Measurements from ENCODE around the gene A4GALT. TPM values are rescaled to one million over a fixed set of nuclear protein-coding genes. Genes with fewer than 3 reads are reported as not detected.

The A4GALT gene
- total RNA-seq, 2 experiments from 2014 or later = not detected

DNA sequence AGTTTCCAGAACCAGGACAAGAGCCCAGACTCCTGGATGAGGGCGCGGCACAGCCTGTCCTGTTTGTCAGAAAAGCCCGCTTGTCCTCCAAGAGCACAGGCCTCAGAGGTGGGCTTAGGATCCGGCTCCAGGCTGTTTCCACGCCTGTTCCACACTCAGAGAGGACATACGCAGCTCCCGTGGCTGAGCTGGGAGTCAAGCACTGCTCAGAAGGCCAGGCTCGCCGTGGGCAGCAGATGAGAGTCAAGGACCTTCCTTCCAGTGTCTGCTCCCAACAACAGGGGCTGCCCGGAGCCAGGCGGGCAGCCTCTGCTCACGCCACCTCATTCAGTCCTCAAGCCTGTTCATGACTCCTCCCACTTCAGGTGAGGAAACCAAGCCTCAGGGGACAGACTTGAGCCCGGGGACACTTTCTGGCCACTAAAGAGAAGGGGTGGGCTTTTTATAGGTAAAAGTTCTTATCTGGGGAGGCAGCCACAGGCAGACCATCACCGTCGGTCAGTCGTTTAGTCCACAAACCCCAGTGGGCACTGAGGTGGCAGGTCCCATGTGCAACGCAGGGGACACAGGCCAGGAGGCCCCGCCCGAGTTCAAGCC, 75.2 kb downstream of the A4GALT start:
- ChIA-PET CTCF (no interaction called here), POLR2A (interaction anchor here (0.6 to 0.7 kb wide), 2 partner anchors 12 to 30 kb away, joined by 3 to 4 read pairs; partner anchors contain the start of gene POLDIP3)
- no peaks in the 10 kb centered on the region for H3K27me3 ChIP-seq (ENCODE audit: control insufficient read depth in 1 of 2, insufficient read depth in 2 of 2, low read length in 2 of 2)
- peaks cover 10% of the 10 kb centered on the region for H3K36me3 Mint-ChIP-seq (ENCODE audit: low read depth)
- no peak overlapping the region for H3K4me3 ChIP-seq (ENCODE audit: low read length)
- no peak for ATAC-seq (ENCODE audit: poor library complexity)
- intact Hi-C loops (cut with DNase I, micrococcal nuclease) = no loop called here
- no peak overlapping the region for H3K27ac Mint-ChIP-seq
- peak overlapping the region; percentile 62 for H3K4me3 Mint-ChIP-seq
- H3K4me1 Mint-ChIP-seq (ENCODE audit: low read depth) = peaks cover 37% of the 10 kb centered on the region
- no peak overlapping the region for H3K27ac ChIP-seq (ENCODE audit: low read depth in 1 of 2, low read length in 2 of 2)
- TF ChIP-seq, protein P1, sequence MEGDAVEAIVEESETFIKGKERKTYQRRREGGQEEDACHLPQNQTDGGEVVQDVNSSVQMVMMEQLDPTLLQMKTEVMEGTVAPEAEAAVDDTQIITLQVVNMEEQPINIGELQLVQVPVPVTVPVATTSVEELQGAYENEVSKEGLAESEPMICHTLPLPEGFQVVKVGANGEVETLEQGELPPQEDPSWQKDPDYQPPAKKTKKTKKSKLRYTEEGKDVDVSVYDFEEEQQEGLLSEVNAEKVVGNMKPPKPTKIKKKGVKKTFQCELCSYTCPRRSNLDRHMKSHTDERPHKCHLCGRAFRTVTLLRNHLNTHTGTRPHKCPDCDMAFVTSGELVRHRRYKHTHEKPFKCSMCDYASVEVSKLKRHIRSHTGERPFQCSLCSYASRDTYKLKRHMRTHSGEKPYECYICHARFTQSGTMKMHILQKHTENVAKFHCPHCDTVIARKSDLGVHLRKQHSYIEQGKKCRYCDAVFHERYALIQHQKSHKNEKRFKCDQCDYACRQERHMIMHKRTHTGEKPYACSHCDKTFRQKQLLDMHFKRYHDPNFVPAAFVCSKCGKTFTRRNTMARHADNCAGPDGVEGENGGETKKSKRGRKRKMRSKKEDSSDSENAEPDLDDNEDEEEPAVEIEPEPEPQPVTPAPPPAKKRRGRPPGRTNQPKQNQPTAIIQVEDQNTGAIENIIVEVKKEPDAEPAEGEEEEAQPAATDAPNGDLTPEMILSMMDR (IDR thresholded peaks at IDR 0.05) = no peak
- H3K27me3 Mint-ChIP-seq = no peaks in the 10 kb centered on the region
- H3K4me1 ChIP-seq (ENCODE audit: insufficient read depth, low read length) = peaks cover 59% of the 10 kb centered on the region
- no peaks in the 10 kb centered on the region for H3K9me3 Mint-ChIP-seq
- peaks cover 3% of the 10 kb centered on the region for H3K36me3 ChIP-seq (ENCODE audit: insufficient read depth, low read length)
- peak in 1 of 14 experiments; percentile 17 for DNase-seq
- no peaks in the 10 kb centered on the region for H3K9me3 ChIP-seq (ENCODE audit: control insufficient read depth in 1 of 2, insufficient read depth in 1 of 2, low read length in 2 of 2)

DNA sequence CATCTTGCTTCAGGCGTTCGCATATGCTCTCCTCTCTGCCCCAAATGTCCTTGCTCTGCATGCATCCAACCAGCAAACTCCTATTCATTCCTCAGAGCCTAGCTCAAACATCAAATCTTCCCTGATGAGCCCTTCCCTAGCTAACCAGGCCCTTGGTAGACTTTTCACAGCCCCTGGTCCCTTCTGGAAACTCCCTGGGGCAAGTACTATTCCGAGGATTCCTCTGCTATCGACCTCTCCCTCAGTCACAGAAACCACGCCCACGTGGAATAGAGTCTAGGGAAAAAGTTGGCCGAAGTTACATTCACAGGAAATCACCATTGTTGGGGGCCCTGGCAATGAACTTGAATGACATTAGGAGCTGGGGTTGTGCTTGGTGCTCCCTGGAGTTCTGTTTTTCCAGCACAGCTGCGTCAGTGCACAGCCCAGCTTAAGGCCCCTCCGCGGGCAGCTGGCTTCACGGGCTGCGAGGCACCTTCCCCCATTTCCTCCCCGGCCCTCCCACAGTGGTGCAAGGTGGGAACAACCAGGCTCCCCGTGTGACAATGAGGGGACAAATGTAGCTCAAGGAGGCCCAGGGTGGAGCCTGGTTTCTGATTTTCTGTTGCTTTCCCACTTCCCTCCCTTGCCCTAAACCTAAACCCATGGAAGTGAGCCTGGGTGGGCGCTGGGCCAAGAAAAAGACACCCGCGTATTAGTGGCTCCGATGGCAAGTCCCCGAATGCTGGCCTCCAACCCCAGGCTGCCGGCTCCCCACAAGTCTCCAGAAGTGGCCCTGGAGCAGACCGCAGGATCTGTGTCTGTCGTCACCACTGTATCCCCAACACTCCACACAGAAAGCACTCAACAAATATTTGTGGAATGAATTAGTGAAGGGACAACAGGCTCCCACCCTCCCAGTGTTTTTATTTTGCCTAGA, 76.0 kb downstream of the A4GALT start:
- Histone ChIP-seq H3K4me1 (ENCODE audit: insufficient read depth, low read length) (peaks cover 55% of the 10 kb centered on the region), H3K4me3 (ENCODE audit: low read length) (no peak overlapping the region), H3K27ac (ENCODE audit: low read depth in 1 of 2, low read length in 2 of 2) (no peak overlapping the region), H3K36me3 (ENCODE audit: insufficient read depth, low read length) (peaks cover 3% of the 10 kb centered on the region), H3K9me3 (ENCODE audit: control insufficient read depth in 1 of 2, insufficient read depth in 1 of 2, low read length in 2 of 2) (no peaks in the 10 kb centered on the region), H3K27me3 (ENCODE audit: control insufficient read depth in 1 of 2, insufficient read depth in 2 of 2, low read length in 2 of 2) (no peaks in the 10 kb centered on the region)
- TF ChIP-seq, protein P1 (IDR thresholded peaks at IDR 0.05) = no peak
- DNase-seq (peak in 1 of 14 experiments; percentile 25), ATAC-seq (ENCODE audit: poor library complexity) (no peak)
- intact Hi-C loops (cut with DNase I, micrococcal nuclease) = no loop called here
- Mint-ChIP-seq H3K4me1 (ENCODE audit: low read depth) (peaks cover 37% of the 10 kb centered on the region), H3K4me3 (peak overlapping the region; percentile 62), H3K27me3 (no peaks in the 10 kb centered on the region), H3K9me3 (no peaks in the 10 kb centered on the region), H3K27ac (peak overlapping the region; percentile 61), H3K36me3 (ENCODE audit: low read depth) (peaks cover 10% of the 10 kb centered on the region)
- ChIA-PET POLR2A (interaction anchor here (0.7 kb wide), 1 partner anchor 29 kb away, joined by 4 read pairs; the partner anchor contains the start of gene POLDIP3), CTCF (no interaction called here)

GRCh38 chr22:42643634-42644421, 76.8 kb downstream of the A4GALT start:
- TF ChIP-seq, protein P1 (IDR thresholded peaks at IDR 0.05) = no peak
- Mint-ChIP-seq H3K4me1 (ENCODE audit: low read depth) (peaks cover 36% of the 10 kb centered on the region), H3K36me3 (ENCODE audit: low read depth) (peaks cover 9% of the 10 kb centered on the region), H3K27ac (peak overlapping the region; percentile 61), H3K27me3 (no peaks in the 10 kb centered on the region), H3K9me3 (no peaks in the 10 kb centered on the region), H3K4me3 (no peak overlapping the region)
- Histone ChIP-seq H3K36me3 (ENCODE audit: insufficient read depth, low read length) (peaks cover 3% of the 10 kb centered on the region), H3K27me3 (ENCODE audit: control insufficient read depth in 1 of 2, insufficient read depth in 2 of 2, low read length in 2 of 2) (no peaks in the 10 kb centered on the region), H3K4me1 (ENCODE audit: insufficient read depth, low read length) (peaks cover 52% of the 10 kb centered on the region), H3K9me3 (ENCODE audit: control insufficient read depth in 1 of 2, insufficient read depth in 1 of 2, low read length in 2 of 2) (no peaks in the 10 kb centered on the region), H3K27ac (ENCODE audit: low read depth in 1 of 2, low read length in 2 of 2) (no peak overlapping the region), H3K4me3 (ENCODE audit: low read length) (no peak overlapping the region)
- ATAC-seq (ENCODE audit: poor library complexity) = no peak
- CTCF ChIA-PET = no interaction called here
- intact Hi-C loops (cut with DNase I, micrococcal nuclease) = no loop called here
- DNase-seq = no peak
- POLR2A ChIA-PET = no interaction called here

All from CD4-positive, alpha-beta T cell (primary cell).